Cardiac muscle cell (in vitro differentiated cells and primary cell): Measurements from ENCODE around the gene RAP1B. TPM values are rescaled to one million over a fixed set of nuclear protein-coding genes. Genes with fewer than 3 reads are reported as not detected.

Experiments used
- DNase-seq, 2 donors: peaks; one replicate each; pipeline versions ENCODE4 v3.0.0 to v3.0.0-alpha.2; 2010 to 2017; ENCODE audit warnings: low read depth in 1 of 2, low spot score in 1 of 2
- H3K27ac ChIP-seq: fragments of 200-600 bp; sonication (generic); 2 replicates; pipeline ENCODE4 v1.5.1; 2016
- H3K27me3 ChIP-seq: fragments of 200-600 bp; sonication (generic); 2 replicates; pipeline ENCODE4 v1.6.0; 2016; ENCODE audit warnings: control low read depth
- H3K36me3 ChIP-seq: fragments of 200-600 bp; sonication (generic); 2 replicates; pipeline ENCODE4 v1.5.1; 2016; ENCODE audit warnings: control low read depth
- H3K4me1 ChIP-seq: fragments of 200-600 bp; sonication (generic); 2 replicates; pipeline ENCODE4 v1.8.1; 2017; ENCODE audit warnings: low read depth, mild to moderate bottlenecking, mixed run types
- H3K4me3 ChIP-seq: fragments of 200-600 bp; sonication (generic); 2 replicates; pipeline ENCODE4 v1.5.1; 2016; ENCODE audit warnings: mild to moderate bottlenecking
- H3K9me3 ChIP-seq: fragments of 200-600 bp; sonication (generic); 2 replicates; pipeline ENCODE4 v1.5.1; 2017; ENCODE audit warnings: low read depth, mild to moderate bottlenecking, control low read depth
- polyA plus RNA-seq: library from polyadenylated mRNA; unstranded; fragments of >200 nt; fragmentation: Nextera tagmentation; extraction: Ambion mirVana; gene quantifications from 2 replicates; pipeline ENCODE4 v1.2.1, GENCODE V29; 2016
- total RNA-seq: library from RNA; depleted of rRNA; stranded (reverse); fragments of >200 nt; gene quantifications from 2 replicates; pipeline ENCODE4 v1.2.3, GENCODE V29; 2016
- TF ChIP-seq, protein P1 (sequence below): IDR thresholded peaks from 2 replicates; pipeline ENCODE4 v1.5.1; 2012; ENCODE audit warnings: low read depth, mild to moderate bottlenecking, low read length

RAP1B gene
- total and polyA plus RNA-seq, 2 experiments from 2014 or later: 79.9 to 148 TPM

DNA sequence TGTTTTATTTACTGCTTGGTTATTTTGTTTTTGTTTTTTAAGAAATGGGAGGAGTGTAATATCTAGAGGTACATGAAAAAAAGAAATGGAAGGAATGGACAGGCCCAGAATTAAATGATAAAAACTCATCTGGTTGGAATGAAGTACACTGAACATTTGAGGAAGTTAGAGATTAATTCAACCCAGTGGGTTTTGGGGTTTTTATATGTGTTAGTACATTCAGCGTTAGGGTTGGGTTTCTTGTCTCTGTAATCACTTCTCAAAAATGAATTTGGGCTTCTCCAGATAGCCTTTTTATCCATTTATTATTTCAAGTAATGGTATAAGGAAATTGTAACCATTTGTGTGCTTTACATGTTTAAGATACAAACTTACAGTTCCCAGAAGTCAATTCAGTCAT, 56.6 kb downstream of the RAP1B start:
- Histone ChIP-seq H3K9me3 (no peaks in the 10 kb centered on the region), H3K36me3 (peaks cover 2% of the 10 kb centered on the region), H3K4me1 (no peaks in the 10 kb centered on the region), H3K27ac (no peak overlapping the region), H3K27me3 (no peaks in the 10 kb centered on the region), H3K4me3 (no peak overlapping the region)
- DNase-seq: no peak
- TF ChIP-seq, protein P1, sequence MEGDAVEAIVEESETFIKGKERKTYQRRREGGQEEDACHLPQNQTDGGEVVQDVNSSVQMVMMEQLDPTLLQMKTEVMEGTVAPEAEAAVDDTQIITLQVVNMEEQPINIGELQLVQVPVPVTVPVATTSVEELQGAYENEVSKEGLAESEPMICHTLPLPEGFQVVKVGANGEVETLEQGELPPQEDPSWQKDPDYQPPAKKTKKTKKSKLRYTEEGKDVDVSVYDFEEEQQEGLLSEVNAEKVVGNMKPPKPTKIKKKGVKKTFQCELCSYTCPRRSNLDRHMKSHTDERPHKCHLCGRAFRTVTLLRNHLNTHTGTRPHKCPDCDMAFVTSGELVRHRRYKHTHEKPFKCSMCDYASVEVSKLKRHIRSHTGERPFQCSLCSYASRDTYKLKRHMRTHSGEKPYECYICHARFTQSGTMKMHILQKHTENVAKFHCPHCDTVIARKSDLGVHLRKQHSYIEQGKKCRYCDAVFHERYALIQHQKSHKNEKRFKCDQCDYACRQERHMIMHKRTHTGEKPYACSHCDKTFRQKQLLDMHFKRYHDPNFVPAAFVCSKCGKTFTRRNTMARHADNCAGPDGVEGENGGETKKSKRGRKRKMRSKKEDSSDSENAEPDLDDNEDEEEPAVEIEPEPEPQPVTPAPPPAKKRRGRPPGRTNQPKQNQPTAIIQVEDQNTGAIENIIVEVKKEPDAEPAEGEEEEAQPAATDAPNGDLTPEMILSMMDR: no peak

DNA sequence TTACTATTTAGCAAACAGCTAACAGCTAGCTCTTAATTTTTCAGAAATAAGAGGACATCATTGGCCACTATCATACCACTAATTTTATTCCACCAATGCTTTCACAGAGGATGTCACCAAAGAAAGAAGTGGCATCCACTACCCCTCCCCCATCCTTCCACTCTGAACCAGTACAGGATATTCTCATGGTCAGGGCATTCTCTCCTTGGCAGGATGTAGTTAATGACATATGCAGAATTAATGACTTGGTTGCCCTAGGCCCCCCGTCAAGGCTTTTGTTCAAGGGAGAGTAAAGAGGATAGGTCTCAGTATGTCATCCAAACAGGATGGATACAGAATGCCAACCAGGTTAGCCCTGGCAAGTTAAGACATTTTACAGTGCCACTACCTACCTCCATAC, 57.2 kb downstream of the RAP1B start:
- no peaks in the 10 kb centered on the region for H3K9me3 ChIP-seq
- TF ChIP-seq, protein P1: no peak
- no peaks in the 10 kb centered on the region for H3K27me3 ChIP-seq
- DNase-seq: no peak
- H3K36me3 ChIP-seq: peaks cover 2% of the 10 kb centered on the region
- no peak overlapping the region for H3K4me3 ChIP-seq
- H3K27ac ChIP-seq: no peak overlapping the region
- no peaks in the 10 kb centered on the region for H3K4me1 ChIP-seq

DNA sequence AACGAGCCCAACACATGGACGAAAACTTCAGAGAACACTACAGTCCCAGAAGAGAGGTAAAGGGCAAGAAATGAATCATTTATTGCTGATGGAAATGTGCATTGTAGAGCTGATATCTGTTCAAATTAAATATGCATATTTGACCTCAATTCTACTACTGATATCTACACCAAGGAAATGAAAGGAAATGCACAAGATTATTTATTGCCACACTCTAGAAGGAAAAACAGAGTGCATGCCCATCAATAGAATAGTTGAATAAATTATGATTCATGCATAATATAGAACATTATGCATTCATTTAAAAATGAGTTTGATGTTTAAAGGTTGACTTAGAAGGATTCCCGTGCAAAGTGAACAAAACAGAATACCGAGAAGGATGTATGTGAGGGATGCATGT, 60.5 kb downstream of the RAP1B start:
- Histone ChIP-seq H3K4me3 (no peak overlapping the region), H3K4me1 (no peaks in the 10 kb centered on the region), H3K27ac (no peak overlapping the region), H3K36me3 (no peaks in the 10 kb centered on the region), H3K27me3 (no peaks in the 10 kb centered on the region), H3K9me3 (no peaks in the 10 kb centered on the region)
- no peak for DNase-seq
- TF ChIP-seq, protein P1: no peak

DNA sequence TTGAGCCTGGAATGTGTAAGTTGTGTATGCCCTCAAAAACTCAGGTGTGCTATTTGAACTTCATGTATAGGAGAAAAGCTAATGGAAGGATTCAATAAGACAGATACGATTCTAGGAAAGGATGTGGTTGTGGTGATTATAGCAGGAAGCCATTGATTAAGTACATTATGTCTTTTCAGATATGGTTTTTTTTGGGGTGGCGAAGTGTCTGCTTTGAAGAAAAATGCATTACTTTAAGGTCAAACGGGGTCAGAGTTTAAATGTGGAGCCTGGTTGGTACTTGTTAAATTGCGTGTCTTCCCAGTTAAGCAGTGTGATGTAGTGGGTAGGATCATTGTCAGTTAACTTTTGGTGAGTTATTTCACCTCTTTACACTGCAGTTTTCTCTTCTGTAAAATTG, 63.1 kb downstream of the RAP1B start:
- Histone ChIP-seq H3K27me3 (no peaks in the 10 kb centered on the region), H3K4me1 (no peaks in the 10 kb centered on the region), H3K4me3 (no peak overlapping the region), H3K27ac (no peak overlapping the region), H3K36me3 (no peaks in the 10 kb centered on the region), H3K9me3 (no peaks in the 10 kb centered on the region)
- TF ChIP-seq, protein P1: no peak
- DNase-seq: no peak

DNA sequence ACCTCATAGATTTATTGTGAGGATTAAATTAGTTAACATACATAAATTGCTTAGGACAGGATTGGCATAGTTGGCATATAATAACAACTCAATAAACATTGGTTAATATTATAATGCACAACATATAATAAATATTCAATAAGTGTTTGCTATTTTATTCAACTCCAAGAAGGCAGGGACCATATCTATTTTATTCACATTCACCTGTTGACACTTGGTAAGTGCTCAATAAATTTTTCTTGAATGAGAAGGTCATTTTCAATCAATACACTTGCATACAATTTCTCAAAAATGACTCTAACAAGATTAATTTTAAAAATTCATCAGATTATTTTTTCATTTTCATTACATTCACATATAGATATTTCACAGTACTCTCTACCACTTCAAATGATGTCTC, 63.7 kb downstream of the RAP1B start:
- no peaks in the 10 kb centered on the region for H3K27me3 ChIP-seq
- H3K9me3 ChIP-seq: no peaks in the 10 kb centered on the region
- no peaks in the 10 kb centered on the region for H3K36me3 ChIP-seq
- no peaks in the 10 kb centered on the region for H3K4me1 ChIP-seq
- TF ChIP-seq, protein P1: no peak
- no peak for DNase-seq
- no peak overlapping the region for H3K4me3 ChIP-seq
- no peak overlapping the region for H3K27ac ChIP-seq
